ENCODE data around the gene KCNE5.
"Not testable (repeated sequence)": the region's sequence is repeated elsewhere in the genome, so short reads cannot be mapped to it uniquely, and the experiment has no call there.

KCNE5 gene

GRCh38 chrX:109638158-109638557 is 13.2 kb upstream of the KCNE5 start:
- DNase-seq (ENCODE audit: insufficient read length) (no peak), FAIRE-seq (no peak)
- TF ChIP-seq POLR2AphosphoS5 (IDR thresholded peaks at IDR 0.05; ENCODE audit: low read depth, low read length) (no peak), TAF1 (IDR thresholded peaks at IDR 0.05; ENCODE audit: borderline replicate concordance, low read depth, low read length) (no peak), POLR2A (IDR thresholded peaks at IDR 0.05; ENCODE audit: low read depth, low read length) (no peak)

- not testable (repeated sequence) for DNase-seq (ENCODE audit: insufficient read length); FAIRE-seq
Measured at GRCh38 chrX:109637477-109637876, 12.5 kb upstream of the KCNE5 start.

GRCh38 chrX:109635146-109635545 is 10.2 kb upstream of the KCNE5 start:
- TF ChIP-seq POLR2AphosphoS5 (IDR thresholded peaks at IDR 0.05; ENCODE audit: low read depth, low read length) (no peak), POLR2A (IDR thresholded peaks at IDR 0.05; ENCODE audit: low read depth, low read length) (no peak), TAF1 (IDR thresholded peaks at IDR 0.05; ENCODE audit: borderline replicate concordance, low read depth, low read length) (no peak)
- DNase-seq (ENCODE audit: insufficient read length) (no peak), FAIRE-seq (no peak)

- TF ChIP-seq POLR2AphosphoS5 (IDR thresholded peaks at IDR 0.05; ENCODE audit: low read depth, low read length), result no peak
- no peak for FAIRE-seq
- no peak for DNase-seq (ENCODE audit: insufficient read length)
Measured at GRCh38 chrX:109632906-109633504, 8.0 kb upstream of the KCNE5 start.

GRCh38 chrX:109629310-109629709 is 4.3 kb upstream of the KCNE5 start:
- FAIRE-seq (no peak), DNase-seq (ENCODE audit: insufficient read length) (no peak)
- TF ChIP-seq POLR2A (IDR thresholded peaks at IDR 0.05; ENCODE audit: low read depth, low read length) (no peak), POLR2AphosphoS5 (IDR thresholded peaks at IDR 0.05; ENCODE audit: low read depth, low read length) (no peak), TAF1 (IDR thresholded peaks at IDR 0.05; ENCODE audit: borderline replicate concordance, low read depth, low read length) (no peak)

GRCh38 chrX:109626637-109627036 is 1.7 kb upstream of the KCNE5 start:
- FAIRE-seq (no peak), DNase-seq (ENCODE audit: insufficient read length) (no peak)
- TF ChIP-seq POLR2AphosphoS5 (IDR thresholded peaks at IDR 0.05; ENCODE audit: low read depth, low read length) (no peak), TAF1 (IDR thresholded peaks at IDR 0.05; ENCODE audit: borderline replicate concordance, low read depth, low read length) (no peak), POLR2A (IDR thresholded peaks at IDR 0.05; ENCODE audit: low read depth, low read length) (no peak)

- no peak for FAIRE-seq
- DNase-seq (ENCODE audit: insufficient read length), result no peak
- TF ChIP-seq POLR2A (IDR thresholded peaks at IDR 0.05; ENCODE audit: low read depth, low read length), result no peak
- no peak for TF ChIP-seq POLR2AphosphoS5 (IDR thresholded peaks at IDR 0.05; ENCODE audit: low read depth, low read length)
- TF ChIP-seq TAF1 (IDR thresholded peaks at IDR 0.05; ENCODE audit: borderline replicate concordance, low read depth, low read length), result no peak
Measured at GRCh38 chrX:109623997-109624396, 975 bp downstream of the KCNE5 start.

GRCh38 chrX:109622270-109622669 is 2.7 kb downstream of the KCNE5 start:
- FAIRE-seq (no peak), DNase-seq (ENCODE audit: insufficient read length) (no peak)
- TF ChIP-seq POLR2AphosphoS5 (IDR thresholded peaks at IDR 0.05; ENCODE audit: low read depth, low read length) (no peak), TAF1 (IDR thresholded peaks at IDR 0.05; ENCODE audit: borderline replicate concordance, low read depth, low read length) (no peak), POLR2A (IDR thresholded peaks at IDR 0.05; ENCODE audit: low read depth, low read length) (no peak)

- FAIRE-seq, result no peak
- no peak for DNase-seq (ENCODE audit: insufficient read length)
- TF ChIP-seq TAF1 (IDR thresholded peaks at IDR 0.05; ENCODE audit: borderline replicate concordance, low read depth, low read length) (no peak), POLR2A (IDR thresholded peaks at IDR 0.05; ENCODE audit: low read depth, low read length) (no peak), POLR2AphosphoS5 (IDR thresholded peaks at IDR 0.05; ENCODE audit: low read depth, low read length) (no peak)
Measured at GRCh38 chrX:109619771-109620170, 5.2 kb downstream of the KCNE5 start.

GRCh38 chrX:109614951-109615350 is 10.0 kb downstream of the KCNE5 start:
- FAIRE-seq, result no peak
- no peak for DNase-seq (ENCODE audit: insufficient read length)
- TF ChIP-seq POLR2AphosphoS5 (IDR thresholded peaks at IDR 0.05; ENCODE audit: low read depth, low read length) (no peak), TAF1 (IDR thresholded peaks at IDR 0.05; ENCODE audit: borderline replicate concordance, low read depth, low read length) (no peak), POLR2A (IDR thresholded peaks at IDR 0.05; ENCODE audit: low read depth, low read length) (no peak)

GRCh38 chrX:109601486-109601885 is 23.5 kb downstream of the KCNE5 start:
- DNase-seq (ENCODE audit: insufficient read length) (no peak), FAIRE-seq (no peak)
- no peak for TF ChIP-seq POLR2AphosphoS5 (IDR thresholded peaks at IDR 0.05; ENCODE audit: low read depth, low read length)
- TF ChIP-seq TAF1 (IDR thresholded peaks at IDR 0.05; ENCODE audit: borderline replicate concordance, low read depth, low read length), result no peak
- no peak for TF ChIP-seq POLR2A (IDR thresholded peaks at IDR 0.05; ENCODE audit: low read depth, low read length)

GRCh38 chrX:109600237-109600651 is 24.7 kb downstream of the KCNE5 start:
- TF ChIP-seq TAF1 (IDR thresholded peaks at IDR 0.05; ENCODE audit: borderline replicate concordance, low read depth, low read length) (no peak), POLR2AphosphoS5 (IDR thresholded peaks at IDR 0.05; ENCODE audit: low read depth, low read length) (no peak), POLR2A (IDR thresholded peaks at IDR 0.05; ENCODE audit: low read depth, low read length) (no peak)
- DNase-seq (ENCODE audit: insufficient read length) (no peak), FAIRE-seq (no peak)

- FAIRE-seq (no peak), DNase-seq (ENCODE audit: insufficient read length) (no peak)
- TF ChIP-seq POLR2AphosphoS5 (IDR thresholded peaks at IDR 0.05; ENCODE audit: low read depth, low read length), result no peak
- no peak for TF ChIP-seq TAF1 (IDR thresholded peaks at IDR 0.05; ENCODE audit: borderline replicate concordance, low read depth, low read length)
- no peak for TF ChIP-seq POLR2A (IDR thresholded peaks at IDR 0.05; ENCODE audit: low read depth, low read length)
Measured at GRCh38 chrX:109596015-109596414, 29.0 kb downstream of the KCNE5 start.

Data from GM12892 (cell line).